Activated naive CD4-positive, alpha-beta T cell treated with anti-CD3 and anti-CD28 coated beads, Interleukin-2, amount 50 U/mL, for 72 hours (primary cell): ENCODE measurements around the gene DPP6. TPM values are rescaled to one million over a fixed set of nuclear protein-coding genes. Genes with fewer than 3 reads are reported as not detected.

Experiments used
- ATAC-seq, 2 donors: fragments of 150-1000 bp; cut with Tn5 transposase; 2 replicates each; pipeline ENCODE4 v1.10.0; 2021; ENCODE audit warnings: mild to moderate bottlenecking in 2 of 2, moderate library complexity in 2 of 2
- DNase-seq, 2 donors: peaks; one replicate each; pipeline ENCODE4 v3.0.0; 2021 to 2022; ENCODE audit warnings: low spot score in 2 of 2
- H3K27ac Mint-ChIP-seq, 2 donors: one replicate each; pipeline ENCODE4 v1.8.0; 2022; ENCODE audit warnings: mild to moderate bottlenecking in 2 of 2, mixed read lengths in 2 of 2
- H3K36me3 Mint-ChIP-seq, 2 donors: one replicate each; pipeline ENCODE4 v1.8.0; 2022; ENCODE audit warnings: mixed read lengths in 2 of 2
- H3K9me3 Mint-ChIP-seq, 2 donors: one replicate each; pipeline ENCODE4 v1.8.0; 2022; ENCODE audit warnings: mixed read lengths in 2 of 2
- total RNA-seq, 2 donors: library from RNA; stranded (reverse); gene quantifications; one replicate each; pipeline ENCODE4 v1.2.3, GENCODE V29; 2022

The DPP6 gene
- total RNA-seq, 2 donors from 2014 or later, result not detected

GRCh38 chr7:154172236-154172635 lies 120.0 kb downstream of the DPP6 start:
- H3K36me3 Mint-ChIP-seq, result peaks cover 0 to 4% of the 10 kb centered on the region in 2 donors
- ATAC-seq, result no peak
- DNase-seq, result no peak
- peaks cover 4 to 6% of the 10 kb centered on the region in 2 donors for H3K9me3 Mint-ChIP-seq
- H3K27ac Mint-ChIP-seq, result no peak overlapping the region

GRCh38 chr7:154177584-154177983 lies 125.4 kb downstream of the DPP6 start:
- DNase-seq (no peak), ATAC-seq (no peak)
- H3K9me3 Mint-ChIP-seq, result peaks cover 3 to 4% of the 10 kb centered on the region in 2 donors

GRCh38 chr7:154178895-154179294 lies 126.7 kb downstream of the DPP6 start:
- H3K36me3 Mint-ChIP-seq, result peaks cover 0 to 8% of the 10 kb centered on the region in 2 donors
- ATAC-seq, result no peak
- peaks cover 3 to 11% of the 10 kb centered on the region in 2 donors for H3K9me3 Mint-ChIP-seq
- no peak for DNase-seq
- H3K27ac Mint-ChIP-seq, result no peak overlapping the region

More at GRCh38 chr7:154177584-154177983, 125.4 kb downstream of the DPP6 start:
- Mint-ChIP-seq H3K36me3 (no peaks in the 10 kb centered on the region), H3K27ac (no peak overlapping the region)

- Mint-ChIP-seq H3K27ac (no peak overlapping the region), H3K9me3 (peaks cover 2 to 9% of the 10 kb centered on the region in 2 donors), H3K36me3 (peaks cover 0 to 8% of the 10 kb centered on the region in 2 donors)
- no peak for DNase-seq
- no peak for ATAC-seq
These were observed 131.3 kb downstream of the DPP6 start for GRCh38 chr7:154183482-154183881.

GRCh38 chr7:154183946-154184345 lies 131.7 kb downstream of the DPP6 start:
- peaks cover 0 to 8% of the 10 kb centered on the region in 2 donors for H3K36me3 Mint-ChIP-seq

GRCh38 chr7:154186811-154187210 lies 134.6 kb downstream of the DPP6 start:
- Mint-ChIP-seq H3K9me3 (peaks cover 0 to 10% of the 10 kb centered on the region in 2 donors), H3K36me3 (peaks cover 0 to 8% of the 10 kb centered on the region in 2 donors), H3K27ac (no peak overlapping the region)
- no peak for ATAC-seq
- no peak for DNase-seq

More at GRCh38 chr7:154183946-154184345, 131.7 kb downstream of the DPP6 start:
- Mint-ChIP-seq H3K9me3 (peaks cover 0 to 9% of the 10 kb centered on the region in 2 donors), H3K27ac (no peak overlapping the region)
- DNase-seq (no peak), ATAC-seq (no peak)

GRCh38 chr7:154188330-154188729 lies 136.1 kb downstream of the DPP6 start:
- Mint-ChIP-seq H3K36me3 (peaks cover 0 to 4% of the 10 kb centered on the region in 2 donors), H3K9me3 (peaks cover 0 to 11% of the 10 kb centered on the region in 2 donors), H3K27ac (no peak overlapping the region)
- ATAC-seq (no peak), DNase-seq (no peak)

GRCh38 chr7:154195266-154195665 lies 143.1 kb downstream of the DPP6 start:
- ATAC-seq, result no peak
- Mint-ChIP-seq H3K27ac (no peak overlapping the region), H3K36me3 (no peaks in the 10 kb centered on the region), H3K9me3 (peaks cover 6 to 15% of the 10 kb centered on the region in 2 donors)
- no peak for DNase-seq

- no peaks in the 10 kb centered on the region for H3K36me3 Mint-ChIP-seq
- DNase-seq (no peak), ATAC-seq (no peak)
- H3K9me3 Mint-ChIP-seq, result peaks cover 6 to 10% of the 10 kb centered on the region in 2 donors
- H3K27ac Mint-ChIP-seq, result no peak overlapping the region
These were observed 146.3 kb downstream of the DPP6 start for GRCh38 chr7:154198481-154198880.

- H3K36me3 Mint-ChIP-seq, result no peaks in the 10 kb centered on the region
- H3K9me3 Mint-ChIP-seq, result peaks cover 6 to 10% of the 10 kb centered on the region in 2 donors
- DNase-seq (no peak), ATAC-seq (no peak)
- H3K27ac Mint-ChIP-seq, result no peak overlapping the region
These were observed 148.0 kb downstream of the DPP6 start for GRCh38 chr7:154200241-154200640.

- H3K9me3 Mint-ChIP-seq, result peaks cover under 1% of the 10 kb centered on the region in 2 donors
- ATAC-seq (no peak), DNase-seq (no peak)
- H3K36me3 Mint-ChIP-seq, result no peaks in the 10 kb centered on the region
- H3K27ac Mint-ChIP-seq, result no peak overlapping the region
These were observed 149.8 kb downstream of the DPP6 start for GRCh38 chr7:154202002-154202401.

GRCh38 chr7:154204046-154204445 lies 151.8 kb downstream of the DPP6 start:
- Mint-ChIP-seq H3K27ac (no peak overlapping the region), H3K9me3 (no peaks in the 10 kb centered on the region), H3K36me3 (no peaks in the 10 kb centered on the region)
- no peak for ATAC-seq
- no peak for DNase-seq

- Mint-ChIP-seq H3K36me3 (no peaks in the 10 kb centered on the region), H3K27ac (no peak overlapping the region), H3K9me3 (peaks cover 4 to 7% of the 10 kb centered on the region in 2 donors)
- no peak for ATAC-seq
- DNase-seq, result no peak
These were observed 160.7 kb downstream of the DPP6 start for GRCh38 chr7:154212861-154213260.

GRCh38 chr7:154217688-154218340 lies 165.6 kb downstream of the DPP6 start:
- no peak for DNase-seq
- no peaks in the 10 kb centered on the region for H3K36me3 Mint-ChIP-seq
- no peak overlapping the region for H3K27ac Mint-ChIP-seq
- ATAC-seq, result no peak
- peaks cover 4 to 10% of the 10 kb centered on the region in 2 donors for H3K9me3 Mint-ChIP-seq

- DNase-seq (no peak), ATAC-seq (no peak)
- Mint-ChIP-seq H3K9me3 (peaks cover 13 to 31% of the 10 kb centered on the region in 2 donors), H3K27ac (no peak overlapping the region), H3K36me3 (peaks cover 0 to 5% of the 10 kb centered on the region in 2 donors)
These were observed 179.5 kb downstream of the DPP6 start for GRCh38 chr7:154231732-154232131.

- Mint-ChIP-seq H3K9me3 (peaks cover 16 to 34% of the 10 kb centered on the region in 2 donors), H3K36me3 (peaks cover 0 to 5% of the 10 kb centered on the region in 2 donors), H3K27ac (no peak overlapping the region)
- ATAC-seq (no peak), DNase-seq (no peak)
These were observed 180.5 kb downstream of the DPP6 start for GRCh38 chr7:154232700-154233099.

- DNase-seq (no peak), ATAC-seq (no peak)
- peaks cover 10 to 19% of the 10 kb centered on the region in 2 donors for H3K9me3 Mint-ChIP-seq
- no peak overlapping the region for H3K27ac Mint-ChIP-seq
- peaks cover 0 to 11% of the 10 kb centered on the region in 2 donors for H3K36me3 Mint-ChIP-seq
These were observed 189.8 kb downstream of the DPP6 start for GRCh38 chr7:154241988-154242387.

- ATAC-seq (no peak), DNase-seq (no peak)
- Mint-ChIP-seq H3K36me3 (peaks cover 0 to 11% of the 10 kb centered on the region in 2 donors), H3K27ac (no peak overlapping the region), H3K9me3 (peaks cover 7 to 16% of the 10 kb centered on the region in 2 donors)
These were observed 190.5 kb downstream of the DPP6 start for GRCh38 chr7:154242709-154243108.
